GM18505 (cell line): ENCODE data around the gene ZNF407.

Experiments used
- ATAC-seq: cut with Tn5 transposase; IDR thresholded peaks from one replicate; pipeline ENCODE4 v1.9.1; 2021; ENCODE audit not compliant: unreplicated experiment
- POLR2A ChIP-seq: IDR thresholded peaks from 4 replicates; pipeline ENCODE4 v1.6.1; 2011; ENCODE audit warnings: borderline replicate concordance; ENCODE audit not compliant: insufficient read depth, insufficient read length; ENCODE audit errors: extremely low read depth

Gene ZNF407

DNA sequence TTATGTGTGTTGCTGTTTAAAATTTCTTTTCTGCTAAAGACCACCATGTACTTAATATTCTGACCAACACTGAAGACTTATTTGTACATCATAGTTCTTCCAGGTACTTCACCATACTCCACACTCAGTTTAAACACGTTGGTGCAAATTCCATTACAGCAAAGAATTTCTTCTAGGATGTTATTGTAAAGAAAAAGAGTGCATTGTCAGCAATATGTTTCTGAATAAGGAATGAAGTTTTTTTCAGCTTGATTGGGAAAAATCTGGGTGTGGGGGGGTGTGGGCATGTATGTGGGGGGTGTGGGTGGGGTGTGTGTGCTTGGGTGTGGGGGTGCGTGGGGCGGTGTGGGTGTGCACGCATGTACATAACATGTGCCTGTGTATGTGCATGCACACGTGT is 447.1 kb downstream of the ZNF407 start:
- no peak for ATAC-seq
- no peak for TF ChIP-seq POLR2A

DNA sequence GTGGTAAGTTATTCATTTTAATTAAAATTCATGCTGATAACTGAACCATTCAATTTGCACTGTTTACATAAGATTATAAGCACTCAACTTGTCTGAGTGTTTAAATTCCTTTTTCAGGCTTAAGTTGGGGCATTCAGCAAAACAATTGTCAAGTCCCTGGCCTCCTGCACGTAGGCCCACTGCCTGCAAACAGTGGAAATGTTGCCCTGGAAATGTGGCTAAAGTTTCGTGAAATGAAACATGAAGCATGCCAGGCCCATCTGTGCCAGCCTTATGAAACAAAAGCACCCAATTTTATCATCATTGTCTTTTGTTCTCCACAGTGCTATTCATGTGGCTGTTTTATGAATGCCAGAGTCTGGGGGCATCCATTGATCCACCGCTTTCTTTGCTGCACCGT is 447.6 kb downstream of the ZNF407 start:
- TF ChIP-seq POLR2A, result no peak
- ATAC-seq, result no peak

DNA sequence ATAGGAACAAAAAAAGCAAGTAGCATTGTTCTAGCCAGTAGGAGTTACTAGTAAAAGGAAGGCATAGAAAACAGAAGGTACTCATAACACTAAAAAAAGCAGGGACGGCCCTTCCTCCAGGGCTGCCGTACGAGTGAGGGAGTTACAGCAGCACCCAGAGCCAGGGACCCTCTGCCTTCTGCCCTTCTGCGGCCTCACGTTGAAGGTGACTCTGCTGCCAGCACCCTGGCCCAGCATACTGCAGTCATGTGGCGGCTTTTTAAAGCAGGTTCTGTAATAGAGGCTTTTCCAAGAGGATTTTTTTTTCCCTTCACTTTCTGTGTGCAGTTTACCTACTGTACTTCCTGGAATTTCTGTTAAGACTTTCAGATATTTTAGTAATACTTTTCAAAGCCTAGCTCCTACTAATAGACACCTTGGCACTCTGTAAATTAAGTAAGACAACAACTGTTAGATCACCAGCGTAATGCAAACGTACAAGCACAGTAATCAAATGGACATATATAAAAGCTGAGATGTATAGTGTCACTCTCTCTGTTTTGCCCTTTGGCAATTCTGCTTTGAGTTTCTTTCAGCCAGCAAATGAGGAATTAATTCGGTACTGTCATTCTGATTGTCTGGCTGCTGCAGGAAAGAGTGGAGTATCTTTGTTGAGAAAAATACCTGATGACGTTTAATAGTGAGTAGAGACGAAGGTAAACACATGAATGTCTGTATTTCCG is 449.7 kb downstream of the ZNF407 start:
- no peak for TF ChIP-seq POLR2A
- no peak for ATAC-seq

DNA sequence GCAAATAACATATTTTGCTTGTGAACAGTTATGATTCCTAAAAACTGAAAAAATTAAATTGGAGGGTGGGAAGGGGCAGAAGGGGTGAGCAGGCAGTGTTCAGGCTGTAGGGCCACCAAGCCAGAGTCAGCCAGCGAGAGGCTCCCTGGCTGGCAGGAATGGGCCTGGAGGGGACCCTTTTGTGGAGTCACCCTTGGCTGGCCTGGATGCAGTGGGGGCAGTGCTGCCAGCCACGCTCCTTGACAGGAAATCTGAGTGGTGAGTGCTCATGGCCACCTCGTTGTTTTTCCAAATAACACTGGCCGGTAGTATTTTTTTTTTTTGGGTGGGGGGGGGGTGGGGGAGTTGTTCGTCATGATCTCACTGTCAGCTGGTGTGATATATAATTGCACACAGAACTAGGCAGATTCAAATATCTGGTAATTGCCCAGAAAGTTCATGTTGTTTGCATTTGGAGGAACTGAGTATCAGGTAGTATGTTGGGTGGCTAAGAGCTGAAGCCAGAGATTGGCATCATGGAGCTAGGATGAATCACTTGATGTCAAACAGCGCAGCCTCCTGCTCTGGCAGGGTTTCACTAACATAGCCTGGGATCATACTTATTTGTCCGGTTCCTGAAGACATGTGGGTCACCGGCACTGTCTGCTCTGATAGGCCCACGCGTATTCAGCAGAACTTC is 451.2 kb downstream of the ZNF407 start:
- no peak for ATAC-seq
- TF ChIP-seq POLR2A, result no peak

GRCh38 chr18:75049455-75049789 is 451.8 kb downstream of the ZNF407 start:
- ATAC-seq, result no peak
- no peak for TF ChIP-seq POLR2A

DNA sequence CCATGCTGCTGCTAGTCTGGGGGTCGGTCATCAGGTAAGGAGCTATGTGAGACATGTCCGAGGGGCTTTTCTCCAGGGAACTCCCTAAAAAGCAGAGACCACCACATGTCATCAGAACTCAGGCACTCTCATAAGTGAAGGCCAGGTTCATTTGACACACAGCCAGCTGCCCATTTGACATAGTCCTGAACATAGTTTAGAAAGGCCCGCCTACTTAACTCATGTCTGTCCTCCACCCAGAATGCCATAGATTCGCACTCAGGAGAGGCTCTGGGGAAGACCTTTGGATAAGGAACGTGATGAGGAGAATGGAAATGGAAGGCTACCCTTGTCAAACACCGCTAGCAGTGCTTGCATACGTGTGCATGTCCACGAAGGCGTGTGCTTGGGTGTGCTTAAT is 454.1 kb downstream of the ZNF407 start:
- TF ChIP-seq POLR2A, result no peak
- ATAC-seq, result no peak

GRCh38 chr18:75052475-75052874 is 454.8 kb downstream of the ZNF407 start:
- no peak for TF ChIP-seq POLR2A
- ATAC-seq, result no peak

- no peak for TF ChIP-seq POLR2A
Measured at GRCh38 chr18:75053028-75053629, 455.5 kb downstream of the ZNF407 start.

GRCh38 chr18:75054046-75054445 is 456.4 kb downstream of the ZNF407 start:
- no peak for ATAC-seq
- no peak for TF ChIP-seq POLR2A

More at GRCh38 chr18:75053028-75053629, 455.5 kb downstream of the ZNF407 start:
- ATAC-seq, result no peak

GRCh38 chr18:75054611-75055010 is 456.9 kb downstream of the ZNF407 start:
- TF ChIP-seq POLR2A, result no peak
- ATAC-seq, result no peak

DNA sequence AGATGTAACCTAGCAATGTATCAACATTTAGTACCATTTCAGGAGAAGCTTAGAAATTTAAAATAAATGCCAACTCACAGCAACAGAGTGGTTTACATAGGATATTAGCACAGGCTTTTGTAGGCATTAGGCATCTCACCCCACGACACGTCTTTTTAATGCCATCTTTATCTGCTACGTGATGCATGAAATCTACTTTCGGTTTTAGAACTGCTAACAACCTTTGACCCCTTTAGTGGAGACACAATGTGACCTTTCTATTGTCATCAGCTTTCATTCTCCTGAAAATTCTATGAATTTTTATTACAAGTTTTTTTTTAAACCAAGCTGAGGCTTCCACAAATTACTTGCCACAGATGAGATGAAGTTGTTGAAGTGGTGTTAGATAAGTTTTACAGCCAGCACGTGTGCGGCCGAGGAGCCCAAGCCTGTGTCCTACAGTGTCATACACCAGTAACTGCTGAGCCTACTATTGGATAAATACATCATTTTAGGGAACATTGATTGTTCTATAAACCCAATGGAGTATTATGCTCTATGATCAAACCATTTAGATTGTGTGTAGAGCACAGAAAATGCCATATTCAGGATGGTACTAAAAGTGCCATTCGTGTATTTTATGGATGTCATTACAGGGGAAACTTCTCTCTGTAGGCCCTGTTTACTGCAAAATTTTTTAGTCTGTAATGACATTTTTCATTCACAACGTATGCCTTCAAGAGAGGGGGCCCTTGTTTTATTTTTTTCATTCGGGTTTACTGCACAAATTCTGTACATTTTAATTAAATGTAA is 459.7 kb downstream of the ZNF407 start:
- TF ChIP-seq POLR2A, result no peak
- ATAC-seq, result no peak

DNA sequence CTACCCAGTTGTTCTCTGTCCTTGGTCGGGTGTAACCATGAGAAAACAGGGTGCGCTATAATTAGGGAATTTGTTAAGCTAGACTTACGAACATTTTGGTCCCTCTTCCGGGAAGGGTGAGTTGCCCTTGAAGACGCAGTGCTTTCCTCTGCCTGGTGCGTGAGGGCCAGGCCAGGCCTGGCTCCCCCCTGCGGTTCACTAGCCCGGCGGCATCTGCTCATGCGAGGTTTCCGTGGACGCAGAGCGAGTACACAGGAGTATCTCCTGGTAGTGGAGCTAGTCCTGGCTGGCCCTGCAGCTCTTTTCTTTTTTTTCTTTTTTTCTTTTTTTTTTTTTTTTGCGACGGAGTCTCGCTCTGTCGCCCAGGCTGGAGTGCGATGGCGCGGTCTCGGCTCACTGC is 462.5 kb downstream of the ZNF407 start:
- ATAC-seq, result no peak
- no peak for TF ChIP-seq POLR2A

DNA sequence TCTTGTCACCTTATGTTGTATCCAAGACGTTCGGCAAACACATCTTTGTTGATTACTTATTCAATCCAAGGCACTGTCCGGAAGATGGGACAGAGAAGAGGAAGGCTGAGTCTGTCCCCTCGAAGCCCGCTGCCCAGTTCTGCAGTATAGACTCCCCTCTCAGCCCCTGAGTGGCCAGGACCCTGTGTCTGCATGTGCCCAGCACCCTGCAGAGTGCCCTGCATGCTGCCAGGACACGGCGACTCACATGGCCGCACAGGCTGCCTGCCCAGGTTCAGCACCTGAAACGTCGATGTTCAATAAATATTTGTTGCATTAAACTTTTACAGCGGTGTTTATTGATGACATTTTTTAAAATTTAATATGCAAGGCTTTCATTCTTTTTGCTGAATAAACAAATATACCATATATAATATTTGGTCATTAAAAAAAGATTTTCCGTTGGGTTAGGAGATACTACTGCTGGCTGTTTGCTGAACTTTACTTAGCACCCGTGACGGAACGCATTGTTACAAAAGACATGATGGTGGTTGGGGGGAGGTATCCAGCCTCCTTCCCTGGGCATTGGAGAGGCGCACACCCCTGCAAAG is 464.7 kb downstream of the ZNF407 start:
- no peak for ATAC-seq
- no peak for TF ChIP-seq POLR2A
